Epithelial cell of esophagus (primary cell): ENCODE results near the gene TMEM95.

Source experiments
- DNase-seq: peaks from one replicate; pipeline ENCODE4 v3.0.0; 2010; ENCODE audit warnings: low read depth
- H3K4me3 ChIP-seq: 2 replicates; pipeline ENCODE4 v1.5.1; 2011; ENCODE audit warnings: mild to moderate bottlenecking, low read length, control low read depth
- TF ChIP-seq, protein P1 (sequence below): IDR thresholded peaks from 2 replicates; pipeline ENCODE4 v1.5.1; 2011; ENCODE audit warnings: low read depth, mild to moderate bottlenecking, low read length, control low read depth, inconsistent platforms; ENCODE audit not compliant: insufficient read depth; ENCODE audit errors: missing control alignments

Gene TMEM95

DNA sequence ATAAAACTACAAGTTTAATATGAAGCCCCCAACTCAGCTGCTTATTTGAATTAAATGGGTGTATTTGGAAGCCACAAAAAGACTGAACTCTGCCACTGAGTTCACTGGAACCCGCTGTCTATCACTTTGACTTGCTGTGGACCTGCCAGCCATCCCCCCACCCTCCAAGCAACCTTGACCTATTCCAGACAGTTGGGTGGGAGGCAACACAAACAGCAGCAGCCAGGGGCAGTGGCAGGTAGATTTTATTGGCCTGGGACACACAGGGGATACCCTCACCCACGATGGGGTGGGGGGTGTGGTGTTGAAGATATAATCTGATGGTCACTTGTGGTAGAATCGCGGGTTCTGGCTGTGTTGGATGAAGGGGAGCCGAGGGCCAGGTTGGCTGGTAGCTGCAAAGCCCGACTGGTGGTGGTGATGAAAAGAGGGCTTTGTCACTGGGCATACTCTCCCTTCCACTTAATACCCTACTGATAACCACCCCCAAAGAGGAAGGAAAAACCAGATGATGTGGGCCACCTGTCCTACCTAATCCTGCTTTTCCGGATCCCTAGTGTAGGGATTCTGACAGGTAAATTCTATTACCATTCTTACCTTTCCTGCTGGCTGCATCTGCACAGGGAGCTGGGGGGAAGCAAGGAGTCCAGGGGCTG, 42.4 kb upstream of the TMEM95 start:
- DNase-seq = no peak
- no peak overlapping the region for H3K4me3 ChIP-seq
- TF ChIP-seq, protein P1, sequence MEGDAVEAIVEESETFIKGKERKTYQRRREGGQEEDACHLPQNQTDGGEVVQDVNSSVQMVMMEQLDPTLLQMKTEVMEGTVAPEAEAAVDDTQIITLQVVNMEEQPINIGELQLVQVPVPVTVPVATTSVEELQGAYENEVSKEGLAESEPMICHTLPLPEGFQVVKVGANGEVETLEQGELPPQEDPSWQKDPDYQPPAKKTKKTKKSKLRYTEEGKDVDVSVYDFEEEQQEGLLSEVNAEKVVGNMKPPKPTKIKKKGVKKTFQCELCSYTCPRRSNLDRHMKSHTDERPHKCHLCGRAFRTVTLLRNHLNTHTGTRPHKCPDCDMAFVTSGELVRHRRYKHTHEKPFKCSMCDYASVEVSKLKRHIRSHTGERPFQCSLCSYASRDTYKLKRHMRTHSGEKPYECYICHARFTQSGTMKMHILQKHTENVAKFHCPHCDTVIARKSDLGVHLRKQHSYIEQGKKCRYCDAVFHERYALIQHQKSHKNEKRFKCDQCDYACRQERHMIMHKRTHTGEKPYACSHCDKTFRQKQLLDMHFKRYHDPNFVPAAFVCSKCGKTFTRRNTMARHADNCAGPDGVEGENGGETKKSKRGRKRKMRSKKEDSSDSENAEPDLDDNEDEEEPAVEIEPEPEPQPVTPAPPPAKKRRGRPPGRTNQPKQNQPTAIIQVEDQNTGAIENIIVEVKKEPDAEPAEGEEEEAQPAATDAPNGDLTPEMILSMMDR = no peak

GRCh38 chr17:7313088-7313889, 41.7 kb upstream of the TMEM95 start:
- no peak overlapping the region for H3K4me3 ChIP-seq

GRCh38 chr17:7313890-7314718, 40.9 kb upstream of the TMEM95 start:
- TF ChIP-seq, protein P1 = no peak
- peak overlapping the region; percentile 75 for H3K4me3 ChIP-seq
- DNase-seq = no peak

More at GRCh38 chr17:7313088-7313889, 41.7 kb upstream of the TMEM95 start:
- TF ChIP-seq, protein P1 = peak; percentile 41
- DNase-seq = peak; percentile 36

- peak within 1 kb of the TSS; percentile 75 for H3K4me3 ChIP-seq
- TF ChIP-seq, protein P1 = no peak
- peak; percentile 93 for DNase-seq
These were observed 40.0 kb upstream of the TMEM95 start, which contains the start of gene GPS2 for GRCh38 chr17:7314719-7315569. Gene GPS2 (minus strand): TSS chr17:7315360. CDS start chr17:7315052, 308 bp downstream.

GRCh38 chr17:7315570-7316235, 39.3 kb upstream of the TMEM95 start:
- TF ChIP-seq, protein P1 = no peak
- peak overlapping the region; percentile 75 for H3K4me3 ChIP-seq
- DNase-seq = no peak
